Stimulated activated CD4-positive, alpha-beta T cell treated with anti-CD3 and anti-CD28 coated beads, Interleukin-12 subunit alpha, Interleukin-12 subunit beta, amount 100 ng/mL, for 4 hours (primary cell): Measurements from ENCODE around the gene GATAD2A.

ENCODE experiments used
- DNase-seq: peaks from one replicate; pipeline ENCODE4 v3.0.0-alpha.2; 2020

GATAD2A gene

GRCh38 chr19:19491321-19492025 is 86.0 kb downstream of the GATAD2A start:
- DNase-seq = no peak

- no peak for DNase-seq
Observed at GRCh38 chr19:19492026-19492610, 86.6 kb downstream of the GATAD2A start.

GRCh38 chr19:19493841-19494546 is 88.5 kb downstream of the GATAD2A start:
- DNase-seq = no peak

DNA sequence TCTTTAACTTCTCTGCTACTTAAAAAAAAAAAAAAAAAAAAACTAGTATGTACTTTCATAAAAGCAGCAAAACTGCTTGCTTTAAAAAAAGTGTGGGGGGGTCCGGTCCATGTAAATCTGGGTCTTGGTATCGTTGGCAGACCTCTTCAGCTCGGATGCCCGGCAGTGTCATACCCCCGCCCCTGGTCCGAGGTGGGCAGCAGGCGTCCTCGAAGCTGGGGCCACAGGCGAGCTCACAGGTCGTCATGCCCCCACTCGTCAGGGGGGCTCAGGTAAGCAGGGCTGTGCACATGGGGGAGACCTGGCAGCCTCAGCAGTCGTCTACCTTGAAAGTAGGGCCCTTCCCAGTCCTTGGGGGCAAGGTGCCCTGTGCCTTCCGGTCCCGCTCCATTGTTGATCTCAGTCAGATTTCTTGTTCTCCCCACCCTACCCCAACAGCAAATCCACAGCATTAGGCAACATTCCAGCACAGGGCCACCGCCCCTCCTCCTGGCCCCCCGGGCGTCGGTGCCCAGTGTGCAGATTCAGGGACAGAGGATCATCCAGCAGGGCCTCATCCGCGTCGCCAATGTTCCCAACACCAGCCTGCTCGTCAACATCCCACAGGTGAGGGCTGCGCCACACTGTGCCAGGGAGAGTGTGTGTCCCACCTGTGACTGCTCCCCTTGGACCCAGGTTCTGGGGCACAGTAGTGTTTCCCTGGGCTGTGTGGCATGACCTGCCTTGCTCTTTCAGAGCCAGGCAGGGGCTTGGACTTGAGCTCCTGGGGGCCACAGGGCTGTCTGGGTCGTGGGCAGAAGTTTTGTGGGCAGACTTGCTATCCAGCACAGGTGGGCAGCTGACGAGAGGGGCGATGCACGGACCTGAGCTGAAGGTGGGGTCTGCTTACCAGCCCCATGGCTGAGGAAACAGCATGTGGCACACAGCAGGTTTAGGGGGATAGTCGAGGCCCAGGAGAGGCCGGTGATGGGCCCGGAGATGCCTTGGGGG is 90.4 kb downstream of the GATAD2A start:
- DNase-seq = no peak

DNA sequence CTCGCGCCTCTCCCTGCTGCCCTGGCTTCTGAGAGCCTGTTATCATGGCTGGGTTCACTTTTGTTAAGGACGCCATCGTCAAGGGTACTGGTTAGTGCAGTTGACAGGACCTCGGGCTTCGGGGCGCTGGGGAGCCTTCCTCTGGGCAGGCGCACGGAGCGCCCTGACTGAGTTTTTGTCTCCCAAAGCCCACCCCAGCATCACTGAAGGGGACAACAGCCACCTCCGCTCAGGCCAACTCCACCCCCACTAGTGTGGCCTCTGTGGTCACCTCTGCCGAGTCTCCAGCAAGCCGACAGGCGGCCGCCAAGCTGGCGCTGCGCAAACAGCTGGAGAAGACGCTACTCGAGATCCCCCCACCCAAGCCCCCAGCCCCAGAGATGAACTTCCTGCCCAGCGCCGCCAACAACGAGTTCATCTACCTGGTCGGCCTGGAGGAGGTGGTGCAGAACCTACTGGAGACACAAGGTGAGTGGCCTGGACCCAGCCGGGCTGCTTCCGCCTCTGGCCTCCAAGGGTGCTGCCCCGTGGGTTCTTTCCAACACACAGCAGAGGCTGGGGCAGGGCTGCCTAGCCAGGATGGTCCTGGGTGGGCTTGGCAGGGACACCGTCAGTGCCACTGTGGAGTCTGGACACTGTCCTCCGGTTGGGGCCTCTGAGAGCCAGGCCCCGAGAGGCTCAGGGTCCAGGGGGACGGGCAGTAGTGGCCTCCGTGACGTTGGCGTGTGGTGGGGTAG is 92.9 kb downstream of the GATAD2A start:
- DNase-seq = no peak

- DNase-seq = no peak
Observed at GRCh38 chr19:19499272-19499995, 94.0 kb downstream of the GATAD2A start.

DNA sequence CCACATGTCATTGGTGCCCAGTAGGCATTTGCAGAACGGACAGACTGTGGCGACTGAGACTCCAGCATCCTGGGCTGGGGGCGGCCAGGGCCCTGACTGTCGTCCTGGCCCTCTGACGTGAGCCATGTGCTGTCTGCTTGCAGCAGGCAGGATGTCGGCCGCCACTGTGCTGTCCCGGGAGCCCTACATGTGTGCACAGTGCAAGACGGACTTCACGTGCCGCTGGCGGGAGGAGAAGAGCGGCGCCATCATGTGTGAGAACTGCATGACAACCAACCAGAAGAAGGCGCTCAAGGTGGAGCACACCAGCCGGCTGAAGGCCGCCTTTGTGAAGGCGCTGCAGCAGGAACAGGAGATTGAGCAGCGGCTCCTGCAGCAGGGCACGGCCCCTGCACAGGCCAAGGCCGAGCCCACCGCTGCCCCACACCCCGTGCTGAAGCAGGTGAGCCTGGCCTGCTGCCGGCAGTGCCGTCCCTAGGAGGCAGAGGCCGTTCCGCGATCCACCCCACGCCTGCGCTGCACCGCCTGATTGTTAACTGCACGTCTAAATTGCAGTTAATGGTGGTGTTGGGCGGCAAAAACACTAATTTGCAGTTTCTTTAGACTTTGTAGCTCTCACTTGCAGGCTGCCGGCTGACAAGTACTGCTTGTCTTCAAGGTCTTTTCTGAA is 95.6 kb downstream of the GATAD2A start:
- no peak for DNase-seq

- no peak for DNase-seq
Observed at GRCh38 chr19:19501798-19502197, 96.3 kb downstream of the GATAD2A start.

DNA sequence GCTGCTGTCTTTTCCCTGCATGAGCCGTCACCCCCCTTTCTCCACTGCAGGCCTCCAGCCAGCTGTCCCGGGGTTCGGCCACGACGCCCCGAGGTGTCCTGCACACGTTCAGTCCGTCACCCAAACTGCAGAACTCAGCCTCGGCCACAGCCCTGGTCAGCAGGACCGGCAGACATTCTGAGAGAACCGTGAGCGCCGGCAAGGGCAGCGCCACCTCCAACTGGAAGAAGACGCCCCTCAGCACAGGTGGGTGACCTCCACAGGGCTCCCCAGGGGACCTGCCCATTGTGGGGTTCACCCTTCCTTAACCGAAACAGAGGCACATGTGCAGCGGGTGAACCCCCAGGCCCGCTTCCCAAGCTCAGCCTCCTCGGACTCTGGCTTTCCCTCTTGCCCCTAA is 96.8 kb downstream of the GATAD2A start:
- DNase-seq = no peak

GRCh38 chr19:19502808-19503602 is 97.5 kb downstream of the GATAD2A start:
- DNase-seq = no peak

DNA sequence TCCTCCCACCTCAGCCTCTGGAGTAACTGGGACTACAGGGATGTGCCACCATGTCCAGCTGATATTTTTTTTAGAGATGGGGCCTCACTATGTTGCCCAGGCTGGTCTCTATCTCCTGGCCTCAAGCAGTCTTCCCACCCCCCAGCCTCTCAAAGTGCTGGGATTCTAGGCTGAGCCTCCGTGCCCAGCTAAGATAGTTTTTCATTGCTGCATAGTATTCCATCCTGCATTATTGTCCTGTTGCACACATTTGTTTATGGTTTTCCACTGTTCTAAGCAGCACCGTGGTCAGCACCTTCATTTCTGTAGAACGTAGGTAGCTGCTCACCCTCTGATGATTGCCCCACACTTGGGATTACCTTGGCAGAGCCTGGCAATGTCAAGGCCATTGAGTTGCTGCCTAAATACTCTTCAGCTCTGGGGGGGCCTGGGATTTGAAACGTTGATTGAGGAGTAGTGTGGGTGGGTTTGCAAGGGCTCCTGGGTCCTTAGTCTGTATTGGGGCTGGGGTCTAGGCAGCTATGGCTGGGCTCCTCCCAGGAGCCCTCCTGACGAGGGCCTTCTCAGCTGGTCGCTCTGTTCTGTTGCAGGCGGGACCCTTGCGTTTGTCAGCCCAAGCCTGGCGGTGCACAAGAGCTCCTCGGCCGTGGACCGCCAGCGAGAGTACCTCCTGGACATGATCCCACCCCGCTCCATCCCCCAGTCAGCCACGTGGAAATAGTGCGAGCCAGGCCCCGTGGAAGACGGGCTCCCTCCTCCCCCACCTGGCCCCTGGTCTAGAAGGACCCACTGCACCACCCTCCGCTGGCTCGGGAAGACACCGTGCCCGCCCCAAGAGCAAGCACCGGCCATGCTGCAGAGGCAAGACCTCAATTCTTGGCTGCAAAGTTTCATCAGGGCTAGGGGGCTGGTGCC is 99.5 kb downstream of the GATAD2A start:
- DNase-seq = no peak

- DNase-seq = no peak
Observed at GRCh38 chr19:19505669-19506326, 100.3 kb downstream of the GATAD2A start.

DNA sequence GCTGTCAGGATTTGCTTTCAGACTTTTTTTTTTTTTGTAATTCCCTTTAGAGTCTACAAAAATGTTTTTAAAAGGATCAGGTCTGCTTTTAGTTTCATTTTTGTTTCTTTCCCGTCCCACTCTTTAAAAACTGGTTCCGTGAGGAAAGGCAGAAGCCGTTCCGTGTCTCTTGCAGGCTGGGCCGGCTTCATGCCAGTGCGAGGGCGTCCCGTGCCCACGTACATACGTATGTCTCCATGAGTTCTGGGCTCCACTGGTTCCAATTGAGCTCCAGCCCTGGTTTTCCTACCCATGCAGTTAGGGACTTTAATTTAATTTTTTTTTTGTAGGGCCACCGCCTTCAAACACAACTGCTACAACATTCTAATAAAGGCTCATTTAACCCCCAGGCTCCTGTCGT is 101.1 kb downstream of the GATAD2A start:
- no peak for DNase-seq

- no peak for DNase-seq
Observed at GRCh38 chr19:19507354-19507753, 101.9 kb downstream of the GATAD2A start.

DNA sequence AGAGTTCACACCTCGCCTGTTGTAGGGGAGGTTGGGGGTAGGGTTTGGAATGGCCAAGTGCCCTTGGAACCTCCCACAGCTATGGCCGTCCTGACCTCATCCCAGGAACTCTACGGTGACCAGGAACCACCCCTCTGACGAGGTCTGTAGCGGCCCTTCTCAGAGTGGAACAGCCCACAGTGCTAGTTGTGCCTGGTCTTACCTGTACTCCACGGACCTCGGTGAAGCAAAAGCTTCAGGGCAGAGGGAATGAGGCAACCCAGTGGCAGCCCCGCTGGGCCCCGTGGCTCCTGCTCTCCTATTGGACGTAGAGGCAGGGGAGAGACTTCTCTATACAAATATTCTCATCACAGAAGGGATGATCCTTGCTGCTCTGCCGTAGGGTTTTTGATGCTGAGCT is 102.7 kb downstream of the GATAD2A start:
- DNase-seq = no peak

DNA sequence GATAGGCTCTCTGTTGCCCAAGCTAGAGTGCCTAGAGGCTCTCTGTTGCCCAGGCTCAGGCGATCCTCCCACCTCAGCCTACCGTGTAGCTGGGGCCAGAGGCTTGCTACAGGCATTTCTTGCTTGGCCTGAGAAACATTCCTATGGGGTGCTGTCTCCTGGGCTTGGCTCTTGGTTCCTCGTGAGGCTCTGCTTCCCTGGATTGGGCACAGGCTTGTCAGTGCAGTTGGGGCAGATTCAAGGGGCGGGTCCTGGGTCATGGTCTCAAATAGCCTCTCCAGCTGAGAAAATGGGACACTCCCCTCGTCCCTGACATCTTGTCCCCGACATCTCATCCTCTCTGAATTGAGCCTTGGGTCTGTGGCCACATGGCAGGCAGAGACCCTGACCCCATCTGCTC is 105.0 kb downstream of the GATAD2A start:
- no peak for DNase-seq

DNA sequence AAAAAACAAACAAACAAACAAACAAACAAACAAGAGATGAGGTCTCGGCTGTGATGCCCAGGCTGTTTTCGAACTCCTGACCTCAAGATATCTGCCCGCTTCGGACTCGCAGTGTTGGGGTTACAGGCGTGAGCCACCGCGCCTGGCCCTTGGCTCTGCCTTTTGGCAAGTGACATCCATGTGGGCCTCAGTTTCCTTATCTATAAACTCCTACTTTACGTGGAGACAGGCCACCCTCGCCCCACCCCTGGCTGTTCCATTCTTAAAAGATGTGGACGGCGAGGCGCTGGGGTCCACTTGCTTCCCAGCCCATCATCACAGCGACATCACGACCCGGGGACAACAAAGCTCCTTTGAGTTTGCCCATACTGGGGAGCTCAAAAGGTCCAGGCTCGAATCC is 108.2 kb downstream of the GATAD2A start:
- DNase-seq = no peak

- no peak for DNase-seq
Observed at GRCh38 chr19:19514215-19514657, 108.8 kb downstream of the GATAD2A start.
